Right kidney (tissue), 1 donor: ENCODE results near the gene DNMT3A.
"Not testable (repeated sequence)": the region's sequence is repeated elsewhere in the genome, so short reads cannot be mapped to it uniquely, and the experiment has no call there.

Experiments used
- DNase-seq: peaks from one replicate; pipeline ENCODE4 v3.0.0-alpha.2; 2016

The DNMT3A gene

DNA sequence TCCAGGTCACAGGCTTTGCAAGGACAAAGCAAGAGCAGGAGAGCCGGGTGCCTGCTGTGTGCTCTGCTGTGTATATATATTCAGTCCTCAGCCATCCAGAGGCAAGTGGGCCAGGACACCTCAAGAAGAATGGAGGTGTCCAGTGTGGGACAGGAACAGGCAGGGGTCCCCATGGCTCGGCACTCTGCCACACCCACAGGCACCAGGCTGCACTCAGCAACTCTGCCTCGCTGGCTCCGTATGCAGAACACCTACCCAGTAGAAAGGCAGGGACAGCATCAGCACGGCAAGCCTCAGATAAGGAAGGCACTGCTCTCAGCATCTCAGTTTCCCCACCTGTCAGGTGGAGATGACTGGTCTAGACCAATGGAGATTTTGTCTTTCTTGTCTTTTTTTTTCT lies 57.8 kb downstream of the DNMT3A start:
- DNase-seq: no peak

DNA sequence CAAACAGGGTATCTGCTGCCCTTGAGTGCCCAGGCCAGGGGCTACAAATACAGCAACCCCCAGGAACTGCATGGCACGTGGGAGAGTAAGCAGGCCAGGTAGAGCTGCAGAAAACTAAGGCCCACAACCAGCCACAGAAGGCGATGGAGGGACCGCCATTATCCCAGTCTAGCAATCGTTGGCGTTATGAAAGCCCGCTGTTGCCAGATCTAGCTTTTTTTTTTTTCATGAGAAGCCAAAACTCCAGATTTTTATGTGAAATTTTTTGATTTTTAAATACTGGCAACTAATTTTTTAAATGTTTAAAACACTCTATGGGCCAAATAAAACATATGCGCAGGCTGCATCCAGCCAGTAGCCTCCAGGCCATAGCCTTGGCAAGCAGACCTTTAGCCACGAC lies 59.8 kb downstream of the DNMT3A start:
- no peak for DNase-seq

DNA sequence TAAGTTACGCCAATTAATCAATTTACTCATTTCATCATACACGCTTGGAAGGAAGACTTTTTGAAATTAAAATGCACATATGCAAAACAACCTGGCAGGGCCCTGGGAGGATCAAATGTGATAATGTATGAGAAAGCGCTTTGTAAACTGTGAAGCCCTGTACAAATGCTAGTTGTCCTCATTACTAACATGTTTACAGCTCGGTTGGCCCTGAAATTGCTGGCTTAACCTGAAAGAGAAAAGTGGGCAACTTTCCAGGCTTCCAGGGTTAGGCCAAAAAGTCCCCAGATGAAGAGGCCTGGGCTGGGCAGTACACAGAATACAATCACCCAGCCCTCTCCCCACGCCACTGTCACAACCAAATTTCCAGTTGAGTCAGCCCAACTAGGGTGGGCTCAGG lies 60.2 kb downstream of the DNMT3A start:
- DNase-seq: no peak

DNA sequence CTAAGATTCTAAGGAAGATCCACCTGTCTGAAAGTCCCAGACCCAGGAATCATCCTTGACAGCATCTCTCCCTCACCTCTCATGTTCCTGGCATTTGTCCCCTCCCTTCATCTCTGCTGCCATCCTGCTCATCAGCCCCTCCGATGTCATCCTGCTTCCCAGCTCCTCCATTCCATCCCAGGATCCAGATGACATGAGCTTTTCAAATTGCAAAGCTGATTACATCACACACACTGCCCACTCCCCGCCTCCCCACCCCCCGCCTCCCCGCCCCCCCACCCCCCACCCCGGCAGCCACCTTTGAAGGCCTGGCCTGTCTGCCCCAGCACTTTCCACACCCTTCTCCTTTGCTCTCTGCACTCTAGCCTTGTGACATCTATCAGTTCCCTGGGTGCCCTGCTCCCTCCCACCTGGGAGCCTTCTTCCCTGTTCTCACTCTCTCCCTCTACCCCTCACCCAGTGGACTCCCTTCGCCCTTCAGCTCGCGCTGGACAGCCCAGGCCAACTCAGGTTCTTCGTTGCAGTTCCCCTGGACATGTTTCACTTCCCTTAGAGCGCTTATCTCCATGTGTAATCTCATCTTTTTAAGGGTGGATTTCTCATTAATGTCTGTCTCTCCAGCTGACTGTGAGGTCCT lies 61.6 kb downstream of the DNMT3A start:
- DNase-seq: no peak

DNA sequence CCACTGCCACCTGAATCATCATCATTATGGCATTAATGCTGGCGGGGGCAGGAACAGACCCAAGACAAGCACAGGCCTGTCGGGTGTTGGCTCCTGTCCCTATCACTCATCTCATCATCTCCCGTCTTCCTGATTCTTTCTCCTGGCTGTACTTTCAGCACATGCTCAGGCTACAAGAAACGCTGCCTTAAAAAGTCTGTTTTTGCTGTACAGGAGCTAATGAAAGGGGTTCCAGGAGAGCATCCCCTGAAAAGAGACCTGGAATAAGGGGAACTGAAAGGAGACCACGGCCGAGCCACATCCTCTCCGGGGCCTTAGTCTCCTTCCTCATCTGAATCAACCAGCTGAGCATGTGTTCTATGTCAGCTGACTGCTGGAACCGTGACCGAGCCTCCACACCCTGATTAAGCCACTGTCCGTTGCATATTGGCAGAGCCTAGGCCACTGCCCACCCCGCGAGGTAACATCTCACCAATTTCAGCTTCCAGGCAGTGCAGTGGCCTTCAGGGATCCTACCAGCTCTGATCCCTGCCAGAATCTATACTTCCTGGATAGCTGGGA lies 62.6 kb downstream of the DNMT3A start:
- no peak for DNase-seq

DNA sequence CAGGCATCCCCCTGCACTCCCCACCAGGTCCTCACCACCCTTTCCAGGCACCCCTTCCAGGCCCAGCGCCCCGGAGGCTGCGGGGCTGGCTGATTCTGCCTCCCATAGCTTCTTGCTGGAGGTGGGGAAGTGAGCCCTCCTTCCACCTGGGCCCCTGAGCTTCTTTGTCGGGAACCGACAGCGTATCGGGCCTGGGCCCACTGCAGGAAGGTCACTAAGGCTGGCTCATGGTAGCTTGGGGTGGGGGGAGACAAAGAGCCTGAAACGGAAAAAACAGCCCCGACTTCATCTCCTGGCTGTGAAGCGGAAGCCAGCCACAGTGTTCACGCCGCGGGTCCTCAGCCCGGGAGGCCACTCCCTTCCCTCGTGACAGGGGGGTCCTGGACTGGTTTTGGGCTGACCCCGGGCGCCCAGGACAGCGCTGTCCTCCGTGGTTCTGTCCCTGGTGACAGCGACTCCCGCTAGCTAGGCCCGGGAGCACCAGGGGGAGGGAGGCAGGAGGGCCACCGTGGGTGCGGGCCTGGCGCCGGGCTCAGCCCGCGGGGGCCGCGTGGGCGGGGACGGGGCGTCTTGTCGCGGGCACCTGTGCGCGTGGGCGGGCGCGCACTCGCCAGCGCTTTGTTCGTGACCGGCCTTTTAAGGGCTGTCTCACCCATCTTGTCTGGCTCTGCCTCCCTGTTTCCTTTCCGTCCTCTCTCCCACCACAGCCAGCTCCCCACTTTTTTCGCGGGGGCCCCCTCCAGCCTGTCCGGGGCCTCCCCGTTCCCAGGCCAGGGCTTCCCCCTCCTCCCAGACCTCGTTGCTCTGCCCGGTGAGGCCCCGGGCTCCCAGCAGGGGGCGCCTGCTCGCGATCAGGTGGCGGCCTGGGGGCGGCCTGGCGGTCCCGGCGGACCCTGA lies 64.9 kb downstream of the DNMT3A start:
- DNase-seq: peak; percentile 87

DNA sequence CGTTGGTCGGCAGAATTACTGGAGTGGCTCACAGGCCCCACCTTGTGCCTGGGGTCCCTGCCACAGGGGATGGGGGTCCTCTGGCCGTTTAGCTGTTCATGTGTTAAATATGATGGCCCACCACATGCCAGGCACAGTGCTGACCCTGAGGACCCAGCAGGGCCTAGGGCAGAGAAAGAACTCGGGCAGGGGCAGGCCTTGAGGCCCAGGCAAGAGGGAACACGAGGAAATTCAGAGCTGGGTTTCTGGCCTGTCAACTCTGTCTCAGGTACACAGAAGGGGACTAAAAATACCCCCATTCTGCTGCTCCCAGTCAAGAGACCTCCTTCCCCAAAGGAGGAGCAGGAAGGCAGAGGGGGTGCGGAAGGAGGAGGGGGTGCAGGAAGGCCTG lies 66.2 kb downstream of the DNMT3A start:
- DNase-seq: no peak

DNA sequence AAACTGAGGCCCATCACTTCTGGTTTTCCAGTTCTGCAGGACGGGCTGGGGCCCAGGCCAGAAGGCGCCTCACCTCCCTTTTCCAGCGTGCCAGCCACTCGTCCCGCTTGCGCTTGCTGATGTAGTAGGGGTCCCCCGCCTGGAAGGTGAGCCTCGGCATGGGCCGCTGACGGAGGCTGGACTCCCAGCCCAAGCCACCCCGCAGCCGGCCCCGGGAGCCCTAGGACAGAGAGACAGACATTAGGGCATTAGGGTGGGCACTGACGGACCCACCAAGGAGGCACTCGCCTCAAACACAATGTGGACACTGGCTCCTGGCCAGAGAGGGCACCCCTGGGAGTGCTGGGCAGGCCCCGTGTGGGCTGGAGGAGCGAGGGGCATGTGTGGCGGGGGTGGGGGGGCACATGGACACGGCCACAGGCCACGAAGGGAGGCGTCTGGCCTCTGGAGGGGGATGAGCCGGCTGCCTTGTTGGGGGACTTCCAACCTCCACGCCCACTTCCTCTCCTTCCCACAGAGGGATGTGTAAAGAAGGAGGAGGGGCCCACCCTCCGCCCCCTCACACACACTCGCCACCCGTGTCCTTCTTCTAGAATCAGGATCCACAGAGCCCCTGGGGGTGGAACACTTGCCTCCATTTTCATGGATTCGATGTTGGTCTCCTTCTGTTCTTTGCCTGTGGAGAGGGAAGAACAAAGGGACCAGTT lies 66.7 kb downstream of the DNMT3A start:
- no peak for DNase-seq

DNA sequence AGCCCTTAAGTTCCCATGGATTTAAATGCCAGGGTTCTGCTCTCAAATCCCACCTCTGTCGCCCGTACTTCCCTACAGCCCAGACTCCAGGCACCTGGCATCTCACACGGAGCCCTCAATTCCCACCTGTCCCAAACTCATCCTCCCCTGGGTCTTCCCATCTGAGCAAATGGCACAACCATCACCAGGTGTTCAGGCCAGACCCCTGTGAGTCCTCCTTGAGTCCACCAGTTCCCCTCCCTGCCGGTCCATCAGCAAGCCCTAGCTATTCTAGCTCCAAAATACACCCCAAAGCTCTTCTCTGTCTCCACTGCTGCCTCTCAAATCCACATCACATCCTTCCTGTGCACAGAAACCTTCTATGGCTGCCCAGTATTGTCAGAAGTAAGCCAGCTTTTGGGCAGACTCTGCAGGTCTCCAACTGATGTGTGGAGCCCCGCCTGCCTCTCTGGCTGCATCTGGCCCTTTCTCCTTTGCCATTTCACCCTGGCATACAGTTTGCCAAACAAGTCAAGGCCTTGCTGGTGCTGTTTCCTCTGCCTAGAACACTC lies 67.7 kb downstream of the DNMT3A start:
- DNase-seq: no peak

DNA sequence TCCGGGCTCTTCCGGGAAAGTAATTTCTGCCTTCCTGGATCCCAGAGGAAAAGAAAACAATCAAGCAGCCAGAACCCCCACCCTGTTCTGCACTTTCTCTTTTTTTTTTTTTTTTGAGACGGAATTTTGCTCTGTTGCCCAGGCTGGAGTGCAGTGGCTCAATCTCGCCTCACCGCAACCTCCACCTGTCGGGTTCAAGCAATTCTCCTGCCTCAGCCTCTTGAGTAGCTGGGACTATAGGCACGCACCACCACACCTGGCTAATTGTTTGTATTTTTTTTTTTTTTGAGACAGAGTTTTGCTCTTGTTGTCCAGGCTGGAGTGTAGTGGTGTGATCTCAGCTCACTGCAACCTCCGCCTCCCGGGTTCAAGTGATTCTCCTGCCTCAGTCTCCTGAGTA lies 69.0 kb downstream of the DNMT3A start:
- DNase-seq: not testable (repeated sequence)

DNA sequence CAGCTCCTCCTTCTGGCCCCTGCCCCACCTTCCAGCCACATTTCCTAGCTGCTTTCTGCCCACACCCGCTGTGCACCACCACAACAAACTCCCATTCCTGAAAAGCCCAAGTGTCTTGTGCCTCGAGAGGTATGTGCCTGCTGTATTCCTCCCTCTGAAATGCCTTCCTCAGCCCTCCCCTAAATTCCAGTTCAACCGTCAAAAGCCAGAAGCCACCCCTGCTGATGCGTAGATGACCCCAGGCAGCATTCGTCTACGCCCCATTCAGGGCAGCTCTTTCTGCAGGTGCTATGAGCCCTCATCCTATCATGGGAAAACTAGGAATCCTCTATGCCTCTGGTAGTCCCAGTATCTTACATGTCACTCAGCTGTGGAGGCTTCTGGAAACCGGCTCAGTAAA lies 71.7 kb downstream of the DNMT3A start:
- DNase-seq: no peak

DNA sequence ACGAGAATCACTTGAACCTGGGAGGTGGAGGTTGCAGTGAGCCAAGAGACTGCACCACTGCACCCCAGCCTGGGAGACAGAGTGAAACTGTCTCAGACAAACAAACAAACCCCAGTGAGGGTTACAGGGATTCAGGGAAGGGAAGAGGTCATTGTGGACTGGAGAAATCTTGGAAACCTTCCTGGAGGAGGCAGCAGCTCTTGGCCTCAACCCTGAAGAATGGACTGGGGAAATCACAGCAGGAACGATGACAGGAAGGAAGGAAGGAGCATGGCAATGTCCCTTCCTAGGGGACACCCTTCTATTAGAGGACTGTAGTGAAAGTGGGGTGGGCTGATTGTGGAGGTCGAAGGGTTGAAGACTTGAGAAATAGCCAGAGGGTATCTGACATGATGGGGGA lies 72.5 kb downstream of the DNMT3A start:
- DNase-seq: no peak

DNA sequence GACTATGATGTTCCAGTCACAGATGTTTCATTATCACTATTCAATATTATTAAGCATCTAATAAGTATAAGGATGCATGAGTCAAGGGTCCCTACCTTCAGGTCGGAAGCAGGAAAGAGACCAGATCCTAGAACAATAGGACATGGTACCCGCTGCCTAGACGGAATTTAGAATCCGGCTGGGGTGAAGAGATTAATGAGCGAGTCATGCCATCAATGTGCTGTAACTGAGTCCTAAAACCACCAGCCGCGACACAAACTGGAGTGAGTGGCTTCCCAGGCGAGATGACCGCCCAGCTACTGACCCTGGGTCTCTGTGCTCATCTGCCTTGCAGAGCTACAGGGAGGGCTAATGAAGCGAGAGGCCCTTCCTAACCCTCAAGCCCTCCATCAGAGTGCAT lies 73.6 kb downstream of the DNMT3A start:
- no peak for DNase-seq

DNA sequence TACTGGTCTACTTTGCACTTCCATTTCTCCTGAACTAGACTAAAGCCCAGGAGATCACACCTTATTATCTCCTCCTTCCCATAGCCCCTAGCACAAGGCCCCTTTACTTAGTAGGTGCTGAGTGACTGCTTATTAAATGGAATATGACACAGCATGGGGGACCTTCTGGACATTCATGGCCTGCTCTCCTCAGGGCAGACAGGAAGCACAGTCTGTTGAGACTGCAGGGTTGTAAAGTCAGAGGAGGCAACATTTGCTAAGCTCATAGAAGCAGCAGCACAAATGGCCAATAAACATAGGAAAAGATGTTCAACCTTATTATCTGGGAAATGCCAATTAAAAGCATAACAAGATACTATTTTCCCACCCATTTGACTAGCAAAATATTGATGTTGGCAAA lies 75.3 kb downstream of the DNMT3A start:
- DNase-seq: no peak

DNA sequence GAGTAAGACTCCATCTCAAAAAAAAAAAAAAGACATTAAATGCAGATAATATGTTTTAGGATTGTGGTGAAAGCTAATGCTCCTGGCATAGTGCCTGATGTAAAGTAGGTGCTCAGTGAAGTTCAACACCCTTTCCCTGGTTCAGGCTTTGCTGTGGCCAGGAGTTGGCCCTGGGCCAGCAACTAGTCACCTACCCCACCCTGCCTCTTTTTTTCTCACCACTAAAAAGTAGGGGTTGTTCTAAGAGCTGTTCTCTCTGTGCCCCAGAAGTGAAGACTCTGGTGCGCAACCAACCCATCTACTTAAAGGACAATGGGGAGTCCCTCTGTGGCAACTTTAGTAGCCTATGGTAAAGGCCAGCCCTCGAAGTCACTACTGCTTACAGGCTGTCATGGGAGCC lies 75.9 kb downstream of the DNMT3A start:
- no peak for DNase-seq

DNA sequence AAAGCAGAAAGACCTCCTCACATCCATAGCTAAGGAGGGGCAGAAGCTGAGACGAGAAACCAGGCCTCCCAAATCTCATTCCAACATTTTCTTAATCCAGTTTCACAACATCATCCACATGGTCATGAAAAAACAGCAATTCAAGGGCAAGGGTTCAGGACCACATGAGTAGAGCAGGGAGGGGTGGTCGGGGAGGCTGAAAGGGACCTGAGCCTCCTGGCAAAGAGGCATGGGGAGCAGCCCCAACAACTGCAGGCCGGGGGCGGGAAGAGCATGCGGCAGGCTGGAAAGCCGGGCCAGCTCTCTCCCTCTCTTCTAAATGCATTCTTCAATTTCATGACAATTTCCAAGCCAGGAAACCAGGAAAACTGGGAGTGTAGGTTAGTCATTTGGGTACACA lies 76.7 kb downstream of the DNMT3A start:
- no peak for DNase-seq

DNA sequence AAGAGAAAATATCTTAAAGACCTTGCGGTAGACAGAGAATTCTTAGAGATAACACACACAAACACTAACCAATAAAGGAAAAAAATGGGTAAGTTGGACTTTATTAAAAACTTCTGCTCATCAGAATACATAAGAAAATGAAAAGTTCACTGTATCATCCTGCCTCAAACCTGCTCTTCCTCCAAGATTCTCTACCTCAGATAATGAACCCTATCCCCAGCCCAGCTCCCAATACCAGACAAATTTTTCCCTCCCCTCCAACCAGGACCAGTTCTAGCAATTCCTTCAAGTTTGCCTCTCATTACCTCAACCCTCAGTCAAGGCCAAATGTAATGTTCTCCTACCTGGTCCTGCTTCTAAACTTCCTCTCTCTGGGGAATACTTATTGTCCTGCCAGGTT lies 79.4 kb downstream of the DNMT3A start:
- no peak for DNase-seq

DNA sequence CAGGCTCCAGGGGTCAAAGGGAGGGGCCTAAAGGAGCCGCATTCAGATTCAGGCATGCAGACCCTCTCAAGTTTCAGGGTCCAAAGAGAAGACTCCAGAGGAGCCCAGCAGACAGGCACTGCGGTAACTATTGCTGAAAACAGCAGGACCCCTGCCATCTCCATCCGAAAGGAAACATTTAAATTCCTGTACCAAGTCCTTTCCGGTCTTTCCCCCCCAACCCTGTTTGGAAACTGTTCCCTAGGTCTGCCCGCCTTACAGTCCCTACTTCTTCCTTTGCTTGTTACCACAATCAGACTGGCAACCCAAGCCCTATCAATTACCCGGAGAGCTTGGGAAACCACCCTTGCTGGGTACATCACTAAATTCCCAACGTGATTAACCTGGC lies 82.0 kb downstream of the DNMT3A start:
- DNase-seq: no peak

DNA sequence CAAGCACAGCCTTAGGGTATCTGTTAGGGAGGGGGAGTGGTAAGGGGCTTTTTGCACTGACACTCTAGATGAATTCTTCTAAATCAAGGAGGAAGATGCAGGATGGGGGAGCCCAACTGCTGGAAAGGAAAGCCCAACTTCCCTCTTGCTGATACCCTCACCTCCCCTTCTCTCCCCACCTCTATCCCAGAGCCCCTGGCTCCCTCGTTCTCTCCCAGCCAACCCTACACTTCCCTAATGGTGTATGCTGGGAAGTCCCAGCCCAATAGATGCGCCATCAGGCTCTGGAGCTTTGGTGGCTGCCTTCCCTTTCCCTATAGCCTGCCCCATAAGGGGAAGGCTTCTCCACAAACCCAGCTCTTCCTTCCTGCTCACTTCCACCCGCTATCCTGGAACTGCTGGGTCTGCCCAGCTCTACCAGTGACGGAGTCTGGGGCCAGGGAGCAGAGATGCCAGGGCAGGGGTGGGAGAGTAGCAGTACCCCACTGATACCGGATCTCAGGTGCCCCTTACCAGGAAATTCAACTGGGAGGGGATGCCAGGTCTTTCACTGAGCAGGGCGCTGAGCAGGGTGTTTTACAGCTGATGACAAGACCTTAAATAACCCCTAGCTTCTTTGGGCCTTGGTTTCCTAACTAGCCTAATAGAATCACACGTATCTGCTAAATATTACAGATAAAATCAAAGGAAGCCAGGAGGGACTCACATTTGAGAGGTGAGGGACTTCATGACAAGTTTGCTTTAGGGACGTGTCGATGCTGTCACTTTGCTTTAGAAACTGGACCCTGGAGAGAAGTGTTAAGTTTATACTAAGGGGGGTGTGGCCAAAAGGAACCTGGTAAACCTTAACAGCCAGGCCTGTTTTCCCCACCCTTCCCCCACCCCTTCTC lies 82.6 kb downstream of the DNMT3A start:
- DNase-seq: no peak

DNA sequence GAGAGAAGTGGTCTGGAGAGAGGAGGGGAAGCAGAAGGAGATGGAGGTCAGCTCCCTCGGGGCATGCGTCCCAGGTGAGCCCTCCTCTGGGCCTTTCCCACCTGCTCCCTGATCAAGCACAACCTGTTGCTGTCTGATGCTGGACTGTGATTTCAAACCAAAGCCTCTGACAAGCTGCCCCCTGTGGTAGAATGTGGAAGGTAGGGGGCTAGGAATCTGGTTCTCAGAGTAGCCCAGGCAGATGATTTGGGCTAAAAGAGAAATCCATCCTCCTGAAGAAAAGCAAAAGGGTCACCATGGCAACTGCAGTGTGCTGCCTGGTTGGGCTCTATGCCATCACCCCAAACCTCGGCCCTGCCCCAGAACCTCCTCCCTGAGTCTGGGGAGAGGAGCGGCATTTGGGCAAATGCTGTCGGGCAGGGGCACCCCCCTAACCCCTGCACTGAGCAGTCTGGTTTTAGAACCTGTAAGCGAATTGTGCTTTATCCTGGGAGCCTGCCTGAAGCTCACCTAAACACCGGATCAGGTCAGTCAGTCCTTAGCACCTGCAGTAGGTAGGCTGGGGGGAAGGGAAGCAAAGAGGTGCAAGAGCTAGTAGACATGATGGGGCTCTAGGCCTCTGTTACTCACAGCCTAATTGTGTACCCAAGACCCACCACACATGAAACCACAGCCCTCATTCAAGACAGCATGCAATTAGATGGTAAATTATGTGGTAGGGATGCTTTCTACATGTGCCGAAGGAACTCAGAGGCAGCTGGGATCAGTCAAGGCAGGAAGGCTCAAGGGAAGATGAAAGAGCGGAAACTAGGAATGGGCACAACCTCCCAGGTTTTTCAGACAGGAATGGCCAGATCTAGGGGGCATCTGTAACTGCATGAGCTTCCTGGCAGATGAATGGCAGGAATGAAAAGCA lies 83.5 kb downstream of the DNMT3A start:
- no peak for DNase-seq
